HL-60 (cell line): ENCODE data around the gene CAMSAP2.

Experiments used
- CTCF ChIP-seq: IDR thresholded peaks from one replicate; pipeline ENCODE4 v1.5.1; 2011; ENCODE audit warnings: low read length, control low read depth, inconsistent platforms; ENCODE audit not compliant: insufficient read depth
- GABPA ChIP-seq: IDR thresholded peaks from 2 replicates; pipeline ENCODE4 v1.6.1; 2012; ENCODE audit warnings: low read depth
- POLR2AphosphoS5 ChIP-seq: IDR thresholded peaks from 2 replicates; pipeline ENCODE4 v1.6.1; 2012; ENCODE audit warnings: low read depth
- REST ChIP-seq: IDR thresholded peaks from 2 replicates; pipeline ENCODE4 v1.6.1; 2012; ENCODE audit warnings: low read depth; ENCODE audit not compliant: insufficient replicate concordance
- SPI1 ChIP-seq: IDR thresholded peaks from 2 replicates; pipeline ENCODE4 v1.6.1; 2012; ENCODE audit warnings: low read depth, mild to moderate bottlenecking, borderline replicate concordance

GRCh38 chr1:200856716-200857357 is 118.1 kb downstream of the CAMSAP2 start:
- no peak for TF ChIP-seq CTCF
- no peak for TF ChIP-seq POLR2AphosphoS5
- TF ChIP-seq REST: no peak
- TF ChIP-seq SPI1: no peak
- no peak for TF ChIP-seq GABPA
